Coronary artery (tissue), 2 donors: ENCODE data around the gene TMX1.

Experiments
- DNase-seq: peaks from one replicate; pipeline ENCODE4 v3.0.0-alpha.2; 2017; ENCODE audit warnings: low spot score
- H3K27ac ChIP-seq, 2 donors: fragments of 200-600 bp; sonication (generic); one replicate each; pipeline ENCODE4 v1.5.1; 2016 to 2019
- H3K4me3 ChIP-seq: fragments of 200-600 bp; sonication (generic); 2 replicates; pipeline ENCODE4 v1.5.1; 2016; ENCODE audit warnings: mild to moderate bottlenecking, moderate library complexity
- CTCF ChIP-seq: fragments of 200-600 bp; sonication (generic); IDR thresholded peaks from one replicate; pipeline ENCODE4 v1.5.1; 2019; ENCODE audit warnings: antibody characterized with exemption

The TMX1 gene

GRCh38 chr14:51283402-51284085, 43.5 kb downstream of the TMX1 start:
- no peak for DNase-seq

GRCh38 chr14:51284241-51284640, 44.2 kb downstream of the TMX1 start:
- no peak overlapping the region for H3K27ac ChIP-seq
- no peak overlapping the region for H3K4me3 ChIP-seq
- TF ChIP-seq CTCF = no peak
- DNase-seq = no peak

More at GRCh38 chr14:51283402-51284085, 43.5 kb downstream of the TMX1 start:
- peak; percentile 64 for TF ChIP-seq CTCF
- H3K4me3 ChIP-seq = no peak overlapping the region
- H3K27ac ChIP-seq = no peak overlapping the region

- H3K4me3 ChIP-seq = no peak overlapping the region
- no peak overlapping the region for H3K27ac ChIP-seq
- DNase-seq = no peak
- TF ChIP-seq CTCF = no peak
Observed at GRCh38 chr14:51285120-51285519, 45.1 kb downstream of the TMX1 start.

- H3K27ac ChIP-seq = no peak overlapping the region
- no peak for DNase-seq
- TF ChIP-seq CTCF = no peak
- no peak overlapping the region for H3K4me3 ChIP-seq
Observed at GRCh38 chr14:51289169-51289568, 49.1 kb downstream of the TMX1 start.

- H3K27ac ChIP-seq = no peak overlapping the region
- no peak for DNase-seq
- no peak overlapping the region for H3K4me3 ChIP-seq
- no peak for TF ChIP-seq CTCF
Observed at GRCh38 chr14:51290132-51290531, 50.1 kb downstream of the TMX1 start.

GRCh38 chr14:51291016-51291415, 51.0 kb downstream of the TMX1 start:
- Histone ChIP-seq H3K27ac (no peak overlapping the region), H3K4me3 (no peak overlapping the region)
- no peak for TF ChIP-seq CTCF
- DNase-seq = no peak

- no peak for DNase-seq
- peak overlapping the region; percentile 20 for H3K27ac ChIP-seq
- no peak for TF ChIP-seq CTCF
- H3K4me3 ChIP-seq = no peak overlapping the region
Observed at GRCh38 chr14:51293149-51293911, 53.3 kb downstream of the TMX1 start.
